HG03108 (cell line): ENCODE results near the gene MYMK.

Experiments
- ATAC-seq: cut with Tn5 transposase; IDR thresholded peaks from one replicate; pipeline ENCODE4 v1.9.1; 2021; ENCODE audit warnings: moderate library complexity; ENCODE audit not compliant: unreplicated experiment

MYMK gene

DNA sequence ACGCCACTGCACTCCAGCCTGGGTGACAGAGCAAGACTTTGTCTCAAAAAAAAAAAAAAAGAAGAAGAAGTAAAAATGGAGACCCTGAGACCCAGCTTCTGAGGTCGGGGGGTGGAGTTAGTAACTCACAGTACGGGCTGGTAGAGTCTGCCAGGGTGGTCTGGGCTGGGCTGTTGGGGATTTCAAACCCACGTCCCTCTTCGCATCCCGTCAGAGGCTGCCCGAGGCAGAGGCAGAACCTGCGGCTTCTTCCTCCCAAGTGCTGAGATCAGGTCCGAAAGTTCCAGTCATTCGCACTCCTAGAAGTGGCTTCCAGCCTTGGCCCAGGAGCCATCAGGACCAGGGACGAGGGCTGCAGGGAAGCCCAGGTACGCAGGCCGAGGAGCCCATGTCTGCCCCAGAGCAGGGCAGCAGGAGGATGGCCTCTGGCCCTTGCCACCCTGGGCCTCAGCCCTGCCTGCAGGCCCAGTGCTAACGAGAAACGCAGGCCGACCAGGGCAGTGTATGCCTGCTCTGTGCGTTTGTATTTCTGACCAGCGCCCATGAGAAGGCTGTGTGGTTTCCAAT lies 36.0 kb downstream of the MYMK start:
- ATAC-seq, result no peak

DNA sequence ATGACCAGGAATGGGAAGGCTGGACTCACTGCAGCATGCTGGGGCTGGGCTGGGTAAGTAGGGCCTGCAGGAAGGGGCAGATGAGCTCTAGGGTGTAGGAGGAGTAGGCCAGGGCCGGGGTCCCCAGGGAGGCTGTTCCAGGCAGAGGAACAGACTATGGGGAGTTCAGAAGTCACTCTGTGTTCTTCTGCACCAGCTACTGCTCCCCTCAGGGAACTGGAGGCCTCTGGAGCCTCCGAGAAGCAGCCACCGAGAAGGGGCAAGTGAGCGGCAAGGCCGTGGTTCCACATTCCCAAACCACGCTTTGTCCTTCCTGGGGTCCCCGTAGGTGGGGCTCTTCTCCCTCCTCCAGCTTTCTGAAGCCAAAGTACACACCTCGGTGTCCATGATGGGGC lies 37.4 kb downstream of the MYMK start:
- no peak for ATAC-seq

DNA sequence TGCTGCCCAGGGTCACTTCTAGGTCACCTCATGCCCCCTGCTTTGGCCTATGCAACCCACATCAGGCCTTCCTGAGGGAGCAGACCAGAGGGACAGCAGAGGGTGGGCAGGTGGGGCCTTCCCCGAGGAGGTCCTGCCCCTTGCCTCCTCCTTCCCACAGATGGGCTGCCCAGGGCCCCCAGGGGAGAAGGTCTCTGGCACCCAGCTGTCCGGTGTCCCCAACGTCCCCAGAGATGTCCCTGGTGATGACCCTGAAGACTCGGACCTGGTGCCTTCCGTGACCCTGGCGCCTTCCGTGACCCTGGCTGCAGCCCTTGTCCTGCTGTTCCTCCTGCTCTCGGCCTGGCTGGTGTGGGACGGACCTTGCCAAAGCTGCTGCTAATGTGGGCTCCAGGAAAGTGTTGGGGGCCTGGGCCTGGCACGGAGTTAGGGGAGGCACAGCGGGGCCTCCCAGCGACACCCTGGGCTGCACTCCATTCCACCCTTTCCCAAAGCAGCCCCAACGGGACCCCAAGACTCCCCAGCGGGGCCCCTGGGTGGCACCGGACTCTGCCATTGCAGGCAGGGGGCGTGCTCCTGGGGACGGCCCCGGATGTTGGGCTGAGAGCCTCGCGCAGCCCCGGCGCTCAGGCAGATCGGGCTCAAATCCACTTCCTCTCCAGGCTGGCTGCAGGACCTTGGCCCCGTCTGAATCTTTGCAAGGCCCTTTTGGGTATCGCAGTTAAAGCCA lies 39.1 kb downstream of the MYMK start:
- ATAC-seq, result no peak

DNA sequence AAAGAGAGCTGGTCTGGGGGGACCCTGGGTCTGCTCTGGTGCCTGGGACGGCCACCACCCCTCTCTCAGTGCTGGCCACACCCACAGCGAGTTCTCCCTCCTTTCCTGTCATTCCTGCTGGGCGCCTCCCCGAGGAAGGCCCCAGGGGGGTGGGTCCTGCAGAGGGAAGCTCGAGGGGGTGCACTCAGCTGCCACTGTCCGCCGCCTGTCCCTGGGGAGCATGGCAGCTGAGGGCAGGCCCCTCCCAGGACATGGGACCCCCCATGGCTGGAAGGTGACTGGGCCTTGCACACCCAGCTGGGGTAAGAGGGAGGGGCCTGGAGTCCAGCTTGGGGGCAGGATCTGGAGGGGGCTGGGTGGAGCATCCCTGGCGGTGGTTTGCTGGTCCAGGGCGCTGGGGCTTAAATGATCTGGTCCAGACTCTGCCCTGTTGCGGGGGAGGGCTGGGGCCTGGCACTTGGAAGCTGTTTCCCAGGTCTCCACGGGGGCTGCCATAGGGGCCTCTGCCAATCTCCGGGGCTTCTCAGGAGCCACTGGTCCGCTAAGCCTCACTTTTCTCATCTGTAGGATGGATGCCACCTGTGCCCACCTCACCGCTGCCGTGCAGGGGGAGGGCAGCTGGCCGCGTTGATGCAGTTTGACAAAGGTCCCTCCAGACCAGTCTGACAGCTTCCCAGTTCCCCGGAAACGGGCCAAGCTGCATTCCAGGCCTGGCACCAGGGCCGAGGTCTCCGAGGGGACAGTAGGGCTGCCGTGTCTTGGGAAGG lies 39.9 kb downstream of the MYMK start:
- ATAC-seq, result no peak

- no peak for ATAC-seq
Observed at GRCh38 chr9:133483611-133484010, 41.1 kb downstream of the MYMK start.

- ATAC-seq, result peak; percentile 89
Observed at GRCh38 chr9:133478851-133479711, 45.7 kb downstream of the MYMK start, which contains the start of gene SLC2A6. Gene SLC2A6 (minus strand): TSS chr9:133479099. CDS start chr9:133479059, 40 bp downstream.

DNA sequence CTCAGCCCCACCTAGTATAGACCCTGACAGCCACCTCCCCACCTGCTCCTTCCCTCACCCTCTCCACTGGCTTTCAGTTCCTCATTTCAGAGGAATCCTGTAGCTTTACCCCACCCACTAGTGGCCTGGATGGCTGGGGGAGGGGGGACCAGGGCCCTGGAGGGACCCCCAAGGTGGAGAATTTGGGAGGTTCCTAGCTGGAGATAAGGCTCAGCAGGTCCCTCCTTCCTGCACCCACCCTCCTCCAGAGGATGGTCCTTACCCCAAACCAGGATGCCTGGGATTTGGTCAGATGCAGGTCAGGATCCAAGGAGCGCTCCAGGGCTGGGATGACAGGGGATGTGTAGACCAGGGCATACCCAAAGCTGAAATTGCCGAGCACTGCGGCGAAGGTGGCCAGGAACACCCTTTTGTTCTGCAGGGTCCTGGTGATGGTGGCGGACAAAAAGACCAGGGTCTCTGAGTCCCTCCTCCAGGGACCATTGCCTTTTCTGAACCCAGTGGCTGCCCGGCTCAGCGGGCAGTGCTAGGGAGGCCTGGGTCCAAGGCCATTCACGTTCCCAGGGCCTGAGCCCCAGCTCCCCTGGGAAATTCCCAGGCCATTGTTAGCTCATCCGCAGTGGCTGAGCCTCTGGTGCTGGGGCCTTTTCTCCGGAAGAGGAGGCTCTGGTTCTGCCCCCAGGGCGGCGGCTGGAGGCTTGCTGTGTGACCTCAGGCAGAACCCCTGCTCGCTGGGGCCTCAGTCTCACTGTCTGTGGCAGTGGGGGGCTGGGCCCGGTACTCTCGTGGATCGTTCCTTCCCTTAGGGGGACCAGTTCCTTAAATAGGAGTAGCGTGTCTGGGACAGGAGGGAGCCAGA lies 46.5 kb downstream of the MYMK start:
- peak; percentile 29 for ATAC-seq

- ATAC-seq, result no peak
Observed at GRCh38 chr9:133477461-133477860, 47.3 kb downstream of the MYMK start.

DNA sequence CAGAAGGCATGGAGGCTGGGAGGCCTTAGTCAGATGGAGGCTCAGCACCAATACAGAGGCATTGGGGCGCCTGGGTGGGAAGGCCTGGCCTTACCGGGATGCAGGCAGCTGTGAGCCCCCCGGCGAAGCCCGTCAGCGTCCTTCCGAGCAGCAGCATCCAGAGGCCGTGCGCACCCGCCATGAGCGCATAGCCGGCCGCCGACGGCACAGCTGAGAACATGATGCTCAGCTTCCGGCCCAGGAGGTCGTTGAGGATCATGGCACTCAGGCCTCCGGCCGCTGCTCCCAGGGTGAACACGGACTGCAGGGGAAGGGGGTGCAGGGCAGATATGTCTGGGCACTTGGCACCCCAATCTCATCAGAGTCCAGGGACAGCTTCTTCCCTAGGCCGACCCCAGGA lies 47.8 kb downstream of the MYMK start:
- ATAC-seq, result no peak

GRCh38 chr9:133476036-133476931 lies 48.5 kb downstream of the MYMK start:
- no peak for ATAC-seq

DNA sequence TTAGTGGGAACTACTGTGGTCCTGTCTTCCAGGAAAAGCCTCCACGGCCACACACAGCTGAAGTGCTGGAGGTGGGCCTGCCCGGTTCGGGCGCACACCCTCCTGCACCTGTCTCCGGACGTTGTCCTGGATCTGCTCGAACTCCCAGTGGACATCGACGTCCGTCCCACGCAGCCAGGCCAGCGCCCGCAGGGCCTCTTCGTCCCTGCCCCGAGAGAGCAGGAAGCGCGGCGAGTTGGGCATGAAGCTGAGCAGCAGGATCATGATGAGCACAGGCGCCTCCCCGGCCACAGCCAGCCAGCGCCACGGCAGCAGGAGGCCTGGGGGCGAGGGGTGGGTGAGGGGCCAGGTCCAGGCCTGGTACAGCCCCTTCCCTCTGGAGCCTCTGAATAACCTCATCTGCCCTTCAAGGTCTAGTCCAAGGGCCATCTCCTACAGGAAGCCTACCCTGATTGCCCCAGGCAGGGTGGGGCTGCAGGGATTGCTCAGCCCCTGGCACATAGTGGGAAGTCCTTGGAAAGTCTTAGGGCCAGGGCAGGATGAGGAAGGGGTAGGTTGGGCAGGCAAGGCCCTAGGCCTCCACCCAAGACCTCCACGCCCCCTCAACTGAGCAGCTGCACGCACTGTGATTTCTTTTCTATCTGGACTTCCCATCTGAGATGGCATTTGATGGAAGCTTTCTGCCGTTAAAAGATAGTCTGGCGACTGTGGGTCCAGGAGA lies 49.3 kb downstream of the MYMK start:
- no peak for ATAC-seq

DNA sequence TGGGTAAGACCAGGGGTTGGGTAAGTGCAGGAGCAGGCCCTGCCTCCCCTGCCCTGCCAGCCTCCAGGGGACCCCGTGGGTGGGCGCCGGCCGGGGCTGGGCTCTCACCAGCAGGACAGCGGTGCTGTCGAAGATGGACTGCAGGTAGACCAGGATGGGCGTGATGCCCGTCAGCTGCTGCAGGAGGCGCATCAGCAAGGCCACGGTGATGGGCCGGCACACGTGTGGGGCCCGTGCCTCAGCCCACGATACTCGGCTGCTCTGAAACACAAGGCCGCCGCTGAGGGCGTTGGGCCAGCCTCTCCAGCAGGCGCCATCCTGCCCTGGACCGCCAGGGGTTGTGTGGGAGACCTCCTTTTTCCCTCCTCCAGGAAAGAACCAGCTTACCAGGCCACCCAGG lies 49.9 kb downstream of the MYMK start:
- no peak for ATAC-seq

- no peak for ATAC-seq
Observed at GRCh38 chr9:133474215-133474614, 50.5 kb downstream of the MYMK start.

GRCh38 chr9:133473743-133474142 lies 51.0 kb downstream of the MYMK start:
- no peak for ATAC-seq

DNA sequence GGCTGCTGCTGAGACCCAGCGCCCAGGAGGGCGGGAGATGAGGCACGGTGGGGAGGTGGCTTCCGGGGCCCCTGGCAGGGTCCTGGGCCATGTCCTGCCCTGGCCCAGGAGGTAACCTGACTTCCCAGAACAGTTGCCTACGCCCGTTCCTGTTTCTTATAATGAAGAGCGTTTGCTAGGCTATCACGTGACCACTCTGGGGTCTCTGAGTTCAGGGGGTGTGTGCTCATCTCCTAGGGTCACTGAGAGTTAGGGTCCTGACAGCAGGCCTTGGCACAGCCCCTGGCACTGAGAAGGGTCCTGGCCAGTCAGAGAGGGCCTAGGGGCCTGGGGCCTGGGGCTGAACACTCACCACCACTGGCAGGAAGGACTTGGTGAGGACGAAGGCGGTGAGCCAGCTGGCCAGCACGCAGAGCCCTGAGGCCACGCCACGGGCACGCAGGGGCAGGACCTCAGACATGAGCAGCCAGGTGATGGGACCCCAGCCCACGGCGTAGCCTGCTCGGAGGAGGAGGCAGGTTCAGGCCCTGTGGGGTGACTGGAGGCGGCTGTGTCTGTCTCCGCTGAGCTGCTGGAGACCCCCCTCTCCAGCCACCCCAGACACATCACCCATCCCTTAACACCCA lies 51.9 kb downstream of the MYMK start:
- ATAC-seq, result no peak

DNA sequence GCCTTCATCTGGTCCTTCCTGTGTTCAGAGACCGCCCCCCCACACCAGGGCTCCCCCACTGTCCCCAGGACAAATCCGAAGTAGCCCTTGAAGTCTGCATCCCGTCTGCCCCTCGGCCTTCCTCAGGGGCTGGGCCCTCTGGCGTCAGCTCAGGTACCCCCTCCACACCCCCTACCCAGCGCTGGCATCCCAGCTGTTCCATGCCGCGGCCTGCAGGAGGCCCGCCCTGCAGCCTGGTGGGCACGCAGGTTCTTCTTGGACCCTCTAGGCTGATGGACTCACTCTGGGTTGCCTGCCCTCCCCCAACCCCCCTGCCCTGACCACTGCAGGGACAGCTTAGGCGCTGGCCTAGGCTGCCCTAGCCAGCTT lies 52.5 kb downstream of the MYMK start:
- no peak for ATAC-seq

DNA sequence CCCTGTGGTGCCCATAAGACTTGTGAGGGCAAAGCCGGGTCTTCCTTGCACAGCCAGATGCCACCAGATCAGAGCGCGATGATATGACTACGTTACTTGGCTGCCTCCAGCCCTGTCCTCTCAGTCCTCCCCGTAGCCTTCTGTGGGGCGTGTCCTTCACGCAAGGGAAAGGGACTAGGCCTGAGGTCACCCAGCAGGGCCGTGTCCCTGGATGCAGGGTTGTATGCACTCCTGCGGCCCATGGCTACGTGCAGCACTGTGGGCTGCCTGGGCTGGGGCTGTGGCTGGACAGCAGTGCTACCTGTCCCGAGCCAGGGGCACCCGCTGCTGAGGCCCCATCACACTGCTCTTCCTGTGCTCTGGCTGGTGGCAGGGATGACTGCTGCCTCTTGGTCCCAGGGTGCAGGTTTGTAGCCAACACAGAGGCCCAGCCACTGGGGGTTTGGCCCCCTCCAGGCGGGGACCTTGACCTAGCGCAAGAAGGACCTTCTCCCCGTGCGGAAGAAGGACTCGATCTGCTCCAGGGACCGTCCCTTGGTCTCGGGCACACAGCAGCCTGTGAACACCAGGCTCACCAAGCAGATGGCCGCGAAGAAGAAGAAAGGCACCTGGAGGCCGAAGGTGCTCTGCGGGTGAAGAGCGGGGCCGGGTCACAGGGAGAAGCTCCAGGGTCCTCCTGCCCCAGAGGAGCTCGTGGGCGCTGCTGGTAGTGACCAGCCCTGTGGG lies 53.0 kb downstream of the MYMK start:
- ATAC-seq, result no peak
